Fibroblast of peridontal ligament (primary cell): ENCODE results near the gene TNRC6C.
A peak's percentile ranks its signal among the peaks of the same experiment; 100 is the strongest.
"Not testable (repeated sequence)": the region's sequence is repeated elsewhere in the genome, so short reads cannot be mapped to it uniquely, and the experiment has no call there.

Experiments
- DNase-seq: peaks from one replicate; pipeline ENCODE4 v3.0.0-alpha.2; 2010; ENCODE audit errors: extremely low read depth

Gene TNRC6C

DNA sequence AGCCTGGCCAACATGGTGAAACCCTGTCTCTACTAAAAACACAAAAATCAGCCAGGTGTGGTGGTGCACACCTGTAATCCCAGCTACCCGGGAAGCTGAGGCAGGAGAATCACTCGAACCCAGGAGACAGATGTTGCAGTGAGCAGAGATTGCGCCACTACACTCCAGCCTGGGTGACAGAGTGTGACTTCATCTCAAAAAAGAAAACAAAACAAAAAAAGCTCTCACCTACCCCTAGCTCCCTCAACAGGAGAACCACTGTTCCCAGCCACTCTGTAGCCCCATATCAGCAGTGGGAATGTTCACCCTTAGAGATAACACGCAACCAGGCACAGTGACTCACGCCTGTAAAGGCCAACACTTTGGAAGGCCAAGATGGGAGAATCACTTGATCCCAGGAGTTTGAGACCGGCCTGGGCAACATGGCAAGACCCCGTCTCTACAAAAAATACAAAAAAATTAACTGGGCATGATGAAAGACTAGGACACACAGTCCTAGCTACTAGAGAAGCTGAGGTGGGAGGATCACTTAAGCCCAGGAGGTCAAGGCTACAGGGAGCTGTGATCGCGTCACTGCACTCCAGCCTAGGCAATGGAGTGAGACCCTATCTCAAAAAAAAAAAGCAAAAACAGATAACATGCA is 177.5 kb downstream of the TNRC6C start:
- DNase-seq = no peak

DNA sequence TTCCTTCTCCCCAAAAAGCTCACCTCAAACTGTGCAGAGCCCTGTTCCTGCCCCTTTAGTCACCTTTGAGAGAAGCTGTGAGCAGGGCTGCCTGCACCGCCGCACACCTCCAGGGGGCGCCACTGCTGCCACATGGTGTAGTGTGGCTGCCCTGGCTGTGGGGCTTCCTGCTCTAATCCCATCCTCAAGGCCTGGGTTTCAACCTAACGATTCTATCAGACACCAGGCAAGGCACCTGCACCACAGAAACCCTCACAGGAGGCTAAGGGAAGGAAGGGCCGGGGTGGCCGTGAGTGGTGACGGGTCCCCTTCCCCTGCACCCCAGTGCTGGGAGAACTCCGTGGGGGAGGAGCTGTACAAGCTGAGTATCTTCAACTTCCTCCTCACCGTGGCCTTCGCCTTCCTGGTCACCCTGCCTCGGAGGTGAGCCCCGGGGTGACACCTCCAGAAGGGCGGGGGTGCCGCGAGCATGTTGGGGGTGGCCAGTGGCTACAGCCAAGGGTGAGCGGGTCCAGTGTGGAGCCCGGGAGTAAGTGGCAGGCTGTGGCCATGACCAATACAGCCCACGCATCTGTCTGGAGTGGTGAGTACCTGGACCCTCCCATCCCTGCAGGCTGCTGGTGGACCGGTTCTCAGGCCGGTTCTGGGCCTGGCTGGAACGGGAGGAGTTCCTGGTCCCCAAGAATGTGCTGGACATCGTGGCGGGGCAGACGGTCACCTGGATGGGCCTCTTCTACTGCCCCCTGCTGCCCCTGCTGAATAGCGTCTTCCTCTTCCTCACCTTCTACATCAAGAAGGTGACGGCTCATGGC is 179.1 kb downstream of the TNRC6C start:
- DNase-seq = no peak

GRCh38 chr17:78138204-78139060 is 179.9 kb downstream of the TNRC6C start:
- DNase-seq = no peak

- not testable (repeated sequence) for DNase-seq
Observed at GRCh38 chr17:78139861-78140168, 181.3 kb downstream of the TNRC6C start.

DNA sequence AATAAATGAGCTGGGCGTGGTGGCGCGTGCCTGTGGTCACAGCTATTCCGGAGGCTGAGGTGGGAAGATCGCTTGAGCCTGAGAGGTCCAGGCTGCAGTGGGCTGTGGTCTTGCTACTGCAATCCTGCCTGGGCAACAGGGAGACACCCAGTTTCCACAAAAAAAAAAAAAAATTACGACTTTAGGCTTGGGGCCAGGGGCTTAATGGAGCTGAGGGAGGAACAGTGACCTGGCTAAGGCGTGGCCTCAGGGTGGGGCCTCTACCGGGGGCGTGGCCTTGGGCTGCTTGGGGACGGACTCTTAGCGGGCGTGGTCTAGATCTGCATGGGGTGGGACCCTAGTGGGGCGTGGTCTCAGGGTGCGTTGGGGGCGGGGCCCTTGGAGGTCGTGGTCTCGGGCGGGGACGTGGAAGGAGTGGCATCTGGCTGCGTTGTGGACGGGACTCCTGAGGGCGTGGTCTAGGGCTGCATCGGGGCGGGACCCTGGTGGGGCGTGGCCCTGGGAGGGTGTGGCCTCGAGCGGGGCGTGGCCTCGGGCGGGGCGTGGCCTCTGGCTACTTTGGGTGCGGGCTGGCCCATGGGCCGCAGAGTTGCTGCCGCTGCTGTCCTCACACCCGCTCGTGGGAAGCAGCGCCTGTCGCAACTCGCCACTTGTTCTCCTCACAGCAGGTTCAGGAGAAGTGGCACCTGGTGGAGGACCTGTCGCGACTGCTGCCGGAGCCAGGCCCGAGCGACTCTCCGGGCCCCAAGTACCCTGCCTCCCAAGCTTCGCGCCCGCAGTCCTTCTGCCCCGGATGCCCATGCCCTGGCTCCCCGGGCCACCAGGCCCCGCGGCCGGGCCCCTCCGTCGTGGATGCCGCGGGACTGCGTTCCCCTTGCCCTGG is 181.9 kb downstream of the TNRC6C start:
- no peak for DNase-seq

GRCh38 chr17:78141437-78142118 is 183.1 kb downstream of the TNRC6C start:
- DNase-seq = no peak

DNA sequence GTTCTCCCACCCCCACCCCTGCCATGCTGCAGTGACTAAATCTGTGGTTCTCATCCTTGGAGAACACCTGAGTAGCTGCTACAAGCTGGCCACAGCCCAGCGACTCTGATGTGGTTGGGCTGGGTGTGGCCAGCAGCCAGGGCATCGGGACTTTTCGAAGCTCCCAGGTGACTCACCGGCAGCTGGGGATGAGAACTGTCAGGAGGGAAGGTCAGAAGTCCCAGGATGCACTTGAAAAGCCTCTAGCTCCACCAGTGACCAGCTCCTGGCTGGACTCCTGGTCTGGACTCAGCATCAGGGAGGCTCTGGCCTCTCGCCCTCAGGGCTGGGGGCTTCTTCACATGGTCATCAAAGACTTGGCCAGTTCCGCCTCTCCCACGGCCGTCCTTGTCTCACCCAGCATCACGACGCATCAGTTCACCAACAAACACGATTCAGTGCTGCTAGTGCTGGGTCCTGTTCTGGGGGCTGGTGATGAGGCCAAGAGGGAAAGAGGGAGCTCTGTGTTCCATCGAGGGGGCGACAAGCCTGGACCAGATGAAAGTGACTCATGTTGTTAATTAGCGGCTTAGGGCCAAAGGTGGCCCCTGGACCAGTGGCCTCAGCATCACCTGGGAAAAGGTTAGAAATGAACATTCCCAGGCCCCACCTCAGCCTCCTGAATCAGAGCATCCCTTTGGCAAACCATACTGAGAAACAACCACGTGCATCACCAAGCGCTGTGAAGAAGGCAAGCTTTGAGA is 183.8 kb downstream of the TNRC6C start:
- no peak for DNase-seq

- no peak for DNase-seq
Observed at GRCh38 chr17:78143214-78144146, 185.0 kb downstream of the TNRC6C start.

DNA sequence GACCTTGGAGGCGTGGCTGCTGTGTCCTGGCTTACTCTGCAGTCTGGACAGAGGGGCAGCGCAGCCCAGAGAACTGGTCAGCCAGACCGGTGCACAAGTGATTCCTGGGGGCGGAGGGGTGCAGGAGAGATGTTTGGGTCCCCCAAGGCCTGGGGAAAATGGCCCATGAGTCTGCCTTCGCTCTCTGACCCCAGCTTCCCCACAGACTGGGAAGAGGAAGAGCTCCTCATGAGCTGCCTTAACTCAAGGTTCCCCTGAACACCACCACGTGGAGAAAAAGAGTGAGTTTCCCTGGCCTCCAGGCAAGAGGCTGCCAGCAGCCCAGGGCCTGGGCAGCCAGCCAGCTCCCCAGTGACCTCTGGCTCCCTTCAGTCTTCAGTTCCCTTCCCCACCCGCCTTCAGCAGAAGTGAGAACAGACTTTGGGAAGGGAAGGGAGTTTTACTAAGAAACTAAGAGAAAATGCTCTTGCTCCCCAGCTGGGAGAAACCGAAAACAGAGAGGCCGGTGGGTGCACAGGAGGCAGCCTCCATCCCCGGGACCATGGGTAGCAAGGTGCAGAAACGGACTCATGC is 185.7 kb downstream of the TNRC6C start:
- DNase-seq = peak; percentile 85

- DNase-seq = no peak
Observed at GRCh38 chr17:78144736-78145641, 186.5 kb downstream of the TNRC6C start.

GRCh38 chr17:78146471-78146869 is 188.0 kb downstream of the TNRC6C start:
- DNase-seq = no peak

GRCh38 chr17:78146881-78147280 is 188.4 kb downstream of the TNRC6C start:
- DNase-seq = no peak

DNA sequence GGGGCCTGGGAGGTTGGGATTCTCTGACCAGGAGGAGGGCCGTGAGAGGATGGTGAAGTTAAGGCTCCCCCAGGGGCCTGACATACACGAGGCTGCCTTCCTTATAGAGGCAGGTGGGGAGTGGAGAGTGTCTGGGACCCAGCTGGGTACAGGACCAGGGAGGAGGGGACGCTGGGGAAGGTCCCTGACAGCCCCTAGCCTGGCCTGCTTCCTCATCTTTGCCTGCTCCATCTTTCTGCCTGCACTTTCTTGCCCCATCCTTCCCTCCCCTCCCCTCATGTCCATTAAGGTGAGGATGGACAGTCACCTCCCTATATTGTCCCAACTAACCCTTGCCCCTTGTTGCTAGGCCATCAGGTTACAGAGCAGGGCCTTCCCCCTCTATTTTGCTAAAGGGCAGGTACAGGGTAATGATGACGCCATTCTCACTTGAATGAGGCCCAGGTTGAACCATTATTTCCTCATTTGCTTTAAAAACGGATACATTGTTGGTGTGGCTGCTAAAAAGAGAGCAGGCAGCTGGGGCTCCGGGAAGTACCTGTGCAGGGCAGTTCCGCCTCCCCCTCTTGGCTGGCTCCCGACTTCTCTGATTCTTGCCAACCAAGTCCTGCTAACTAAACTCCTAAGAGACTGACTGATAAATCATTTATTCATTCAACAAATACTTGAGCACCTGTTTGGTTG is 189.0 kb downstream of the TNRC6C start:
- DNase-seq = no peak

DNA sequence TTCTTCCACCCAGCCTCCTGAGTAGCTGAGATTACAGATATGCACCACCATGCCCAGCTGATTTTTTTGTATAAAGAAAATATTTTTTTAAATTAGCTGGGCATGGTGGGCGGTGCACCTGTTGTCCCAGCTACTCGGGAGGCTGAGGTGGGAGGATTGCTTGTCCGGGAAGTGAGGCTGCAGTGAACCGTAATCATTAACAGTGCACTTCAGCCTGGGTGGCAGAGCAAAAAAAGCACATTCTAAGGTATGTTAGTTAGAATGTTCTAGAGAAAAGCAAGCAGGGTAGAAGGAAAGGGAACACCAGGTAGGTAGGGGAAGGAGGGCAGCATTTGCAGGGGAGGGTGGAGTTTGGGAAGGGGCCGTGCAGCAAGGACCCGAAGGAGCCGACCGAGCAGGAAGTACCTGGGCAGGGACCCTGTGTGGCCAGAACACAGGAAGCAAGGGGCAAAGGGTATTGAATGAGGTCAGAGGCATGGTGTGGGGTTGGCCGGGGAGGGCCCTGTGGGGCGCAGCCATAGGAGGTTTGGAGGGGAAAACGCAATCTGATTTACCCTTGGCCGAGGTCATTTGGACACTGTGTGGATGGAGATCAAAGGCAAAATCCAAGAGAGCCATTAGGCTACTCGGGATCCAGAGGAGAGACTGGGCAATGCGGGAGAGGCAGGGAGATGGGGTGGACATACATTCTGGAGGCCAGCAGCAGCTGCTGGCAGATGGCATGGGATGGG is 189.9 kb downstream of the TNRC6C start:
- no peak for DNase-seq

DNA sequence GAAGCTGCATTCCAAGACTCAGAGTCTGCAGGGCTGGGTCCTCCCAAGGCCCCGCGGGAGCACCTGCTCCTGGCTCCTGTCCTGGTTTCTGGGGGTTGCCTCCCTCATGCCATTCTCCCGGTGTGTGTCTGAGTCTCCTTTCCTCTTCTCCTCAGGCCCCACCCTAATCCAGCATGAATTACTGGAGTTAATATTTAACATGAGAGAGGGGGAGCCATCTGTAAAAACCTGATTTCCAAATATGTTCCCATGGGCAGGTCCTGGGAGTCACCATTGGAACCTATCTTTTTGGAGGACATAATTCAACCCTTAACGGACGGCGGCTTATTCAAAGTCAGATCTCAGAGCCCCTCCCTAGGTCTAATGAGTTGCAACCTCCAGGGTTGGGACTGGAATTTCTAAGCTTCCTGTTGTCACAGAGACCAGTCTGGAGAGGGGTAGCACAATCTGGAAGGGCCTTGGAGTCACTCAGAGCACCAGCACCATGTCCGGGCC is 193.1 kb downstream of the TNRC6C start:
- no peak for DNase-seq
